ENCODE data around the gene ASCC3.

The ASCC3 gene

DNA sequence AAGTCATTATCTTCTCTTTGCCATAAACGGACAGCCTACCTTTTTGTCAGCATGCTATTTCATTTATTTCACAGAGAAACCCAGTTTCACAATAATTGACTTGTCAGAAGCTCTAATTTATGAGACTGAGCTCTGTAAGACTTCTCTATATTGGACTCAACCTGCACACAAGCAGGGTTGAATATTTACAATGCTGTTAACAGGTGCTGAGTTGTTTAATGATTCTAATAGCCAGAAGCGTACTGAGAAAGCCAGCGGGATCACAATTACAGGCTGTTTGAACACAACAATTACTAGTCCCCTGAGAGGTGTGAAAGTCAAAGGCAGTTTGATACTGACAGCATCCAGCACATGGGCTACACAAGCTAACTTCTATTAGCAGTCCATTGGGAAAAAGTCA, 288.2 kb downstream of the ASCC3 start:
- DNase-seq (ENCODE audit: low read depth) = no peak

DNA sequence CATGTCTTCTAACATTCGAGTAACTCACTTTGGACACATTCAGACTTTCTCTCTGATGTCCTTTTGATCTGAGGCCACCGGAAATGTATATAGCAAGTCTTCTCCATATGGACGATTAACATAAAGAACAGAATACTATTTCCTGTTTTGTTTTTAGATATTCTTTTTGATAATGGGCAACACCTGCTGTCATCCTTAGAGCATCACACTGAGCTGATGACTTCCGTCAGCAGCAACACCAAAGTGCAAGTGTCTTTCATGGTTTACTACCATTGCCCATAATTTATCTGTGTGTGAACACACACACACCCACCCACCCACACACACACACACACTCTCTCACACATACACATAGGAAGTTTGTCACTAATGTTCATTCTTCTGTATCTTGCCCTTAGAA, 303.7 kb downstream of the ASCC3 start:
- no peak for DNase-seq (ENCODE audit: low read depth)

DNA sequence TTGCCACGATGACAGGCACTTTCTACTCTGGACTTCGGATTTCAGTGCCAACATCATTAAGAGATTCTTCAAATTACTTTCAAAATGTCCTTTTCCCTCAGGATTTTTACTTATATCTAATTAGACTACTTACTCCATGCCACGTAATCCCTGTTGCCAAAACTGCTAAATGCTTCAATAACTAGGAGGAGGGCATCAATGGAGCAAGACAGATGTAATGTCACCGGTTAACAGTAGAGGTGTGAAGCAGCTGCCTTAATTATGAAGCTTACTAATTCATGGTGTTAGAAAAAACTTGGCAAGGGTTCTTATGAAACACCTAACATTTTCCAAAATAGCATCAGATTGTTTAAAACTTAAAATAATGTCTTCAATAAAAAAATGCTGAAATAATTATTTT, 305.2 kb downstream of the ASCC3 start:
- no peak for DNase-seq (ENCODE audit: low read depth)

DNA sequence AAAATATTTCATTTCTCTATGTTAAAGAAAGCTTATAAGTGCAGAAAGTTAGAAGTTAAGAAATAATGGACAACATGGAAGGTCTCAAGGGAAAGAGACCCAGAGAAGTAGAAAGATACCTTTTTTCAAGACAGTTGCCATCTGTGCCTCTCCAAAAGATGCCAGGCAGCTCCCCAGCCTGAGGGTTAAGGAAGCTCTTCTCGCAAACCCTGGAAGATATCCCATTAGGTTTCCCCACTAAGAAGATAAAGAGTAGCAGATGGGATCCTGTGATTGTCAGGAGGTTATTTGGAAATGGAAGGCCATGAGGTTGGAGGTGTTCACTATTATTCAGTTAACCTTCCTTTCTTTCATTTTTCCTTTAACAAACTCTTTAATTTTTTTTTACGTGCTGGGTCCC, 306.3 kb downstream of the ASCC3 start:
- no peak for DNase-seq (ENCODE audit: low read depth)

DNA sequence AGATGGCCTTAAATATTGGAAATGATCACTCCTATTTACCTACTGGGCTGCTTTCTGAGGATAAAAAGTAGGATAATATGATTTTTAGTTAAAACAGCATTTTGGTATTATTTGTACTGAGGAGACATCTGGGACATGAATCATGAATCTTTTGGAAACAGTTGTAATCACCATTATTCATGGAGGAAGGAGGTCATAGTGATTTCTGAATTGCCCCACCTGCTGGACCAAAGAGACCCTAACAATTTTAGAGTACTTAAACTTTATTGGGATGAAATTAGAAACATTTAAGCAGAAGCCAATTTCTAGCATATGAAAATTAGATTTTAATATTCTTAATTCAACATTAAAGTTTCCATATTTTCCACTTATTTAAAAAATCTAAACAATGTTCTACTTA, 308.0 kb downstream of the ASCC3 start:
- DNase-seq (ENCODE audit: low read depth) = no peak

DNA sequence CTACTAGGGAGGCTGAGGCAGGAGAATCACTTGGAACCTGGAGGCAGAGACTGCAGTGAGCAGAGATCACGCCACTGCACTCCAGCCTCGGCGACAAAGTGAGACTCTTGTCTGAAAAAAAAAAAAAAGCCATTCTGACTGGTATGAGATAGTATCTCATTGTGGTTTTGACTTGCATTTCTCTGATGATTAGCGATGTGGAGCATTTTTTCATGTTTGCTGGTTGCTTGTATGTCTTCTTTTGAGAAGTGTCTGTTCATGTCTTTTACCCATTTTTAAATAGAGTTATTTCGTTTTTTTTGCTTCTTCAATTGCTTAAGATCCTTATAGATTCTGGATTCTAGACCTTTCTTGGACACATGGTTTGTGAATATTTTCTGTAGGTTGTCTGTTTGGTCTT, 312.9 kb downstream of the ASCC3 start:
- no peak for DNase-seq (ENCODE audit: low read depth)

DNA sequence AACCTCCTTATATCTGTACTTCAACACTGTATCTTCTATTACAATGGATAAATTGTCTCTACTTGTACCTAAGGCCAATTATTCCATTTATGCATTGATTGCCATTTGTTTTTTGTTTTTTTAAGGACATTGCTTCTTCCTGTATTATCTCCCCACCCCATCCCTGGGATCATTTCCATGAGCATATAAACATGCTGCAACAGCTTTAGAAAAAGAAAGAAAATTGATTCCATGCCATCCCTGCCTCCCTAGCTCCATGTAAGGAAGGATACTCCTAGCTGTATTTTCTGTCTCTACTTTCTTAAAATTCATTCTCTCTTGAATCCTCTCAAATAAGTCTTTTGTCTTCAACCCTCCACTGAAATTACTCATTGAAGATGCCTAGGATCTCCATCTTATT, 314.6 kb downstream of the ASCC3 start:
- no peak for DNase-seq (ENCODE audit: low read depth)

DNA sequence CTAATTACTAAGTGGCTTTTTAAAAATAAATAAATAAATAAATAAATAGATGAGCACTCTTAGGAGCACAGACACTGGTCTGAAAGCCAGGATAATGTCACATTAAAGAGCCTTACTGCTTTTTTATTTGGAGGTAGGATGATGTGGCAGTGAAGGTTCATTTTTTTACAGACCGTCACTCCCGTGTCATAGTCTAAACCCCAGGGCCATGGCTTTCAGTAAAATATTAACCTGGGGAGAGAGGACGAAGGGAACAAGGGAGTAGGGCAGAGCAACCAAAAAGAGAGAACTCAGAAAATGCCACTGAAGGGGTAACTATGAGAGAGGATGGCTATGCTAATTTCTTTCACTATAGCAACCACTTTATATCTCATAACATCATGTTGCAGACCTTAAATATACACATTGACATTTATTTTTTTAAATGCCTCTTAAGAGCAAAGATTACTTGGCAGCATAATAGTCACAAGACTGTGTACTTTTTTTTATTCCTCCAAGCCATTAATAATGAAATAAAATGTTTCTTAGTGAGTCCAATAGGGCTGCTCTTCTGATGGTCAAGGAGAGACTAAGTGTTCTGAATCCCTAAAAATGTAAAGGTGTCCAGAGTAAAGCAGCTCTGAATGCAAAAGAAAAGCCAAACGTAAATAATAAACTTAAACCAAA, 315.6 kb downstream of the ASCC3 start:
- no peak for DNase-seq (ENCODE audit: low read depth)

DNA sequence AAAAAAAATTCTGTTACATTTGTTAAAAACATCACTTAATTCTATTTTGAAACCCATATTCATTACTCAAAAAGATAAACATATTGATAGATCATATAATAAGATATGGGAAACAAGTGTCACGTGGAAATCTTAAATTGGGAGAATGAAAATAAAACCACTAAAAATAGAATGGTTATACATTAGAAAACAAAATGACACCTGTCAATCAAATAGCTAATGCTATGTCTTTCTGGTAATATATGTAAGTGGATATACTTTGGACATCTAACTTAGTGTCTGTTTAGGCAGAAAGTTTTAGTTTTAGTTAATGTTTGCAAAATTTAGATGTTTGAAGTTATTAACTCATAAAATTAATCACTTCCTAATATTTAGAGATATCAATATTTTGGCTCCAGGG, 321.3 kb downstream of the ASCC3 start:
- DNase-seq (ENCODE audit: low read depth) = no peak

DNA sequence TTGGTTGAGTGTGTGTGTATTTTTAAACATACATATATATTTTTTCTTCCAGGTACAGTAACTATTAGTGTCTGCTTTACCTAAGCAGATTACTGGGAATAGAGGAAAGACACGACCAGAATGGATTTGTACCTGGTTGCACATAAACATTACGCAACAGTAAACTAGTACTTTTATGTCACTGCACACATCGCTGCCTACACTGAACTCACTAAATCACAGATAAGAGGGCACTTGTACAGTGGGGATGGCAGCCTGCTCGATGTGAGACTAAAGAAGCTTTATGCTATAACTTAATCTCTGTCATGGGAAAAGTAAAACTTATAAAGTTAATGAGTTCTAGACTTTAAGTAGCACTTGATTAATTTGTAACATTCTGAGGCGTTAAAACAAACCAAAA, 326.9 kb downstream of the ASCC3 start:
- DNase-seq (ENCODE audit: low read depth) = no peak

DNA sequence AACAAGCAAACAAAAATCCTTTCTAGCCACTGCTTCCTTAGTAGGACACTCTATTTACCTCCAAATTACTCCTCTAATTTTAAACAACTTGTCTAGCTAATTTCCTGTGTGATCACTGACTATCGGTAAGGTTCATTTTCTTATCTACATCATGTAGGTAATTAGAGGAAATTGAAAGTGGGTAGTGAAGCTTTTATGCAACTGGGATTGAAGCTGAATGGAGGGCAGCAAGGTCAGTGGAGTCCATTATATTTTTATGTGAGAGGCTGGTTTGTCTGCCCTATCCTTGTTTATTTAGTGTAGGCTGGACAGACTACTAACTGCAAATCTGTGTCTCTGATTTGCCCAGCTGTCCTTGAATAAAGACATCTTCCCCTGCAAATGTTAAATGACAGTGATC, 327.9 kb downstream of the ASCC3 start:
- DNase-seq (ENCODE audit: low read depth) = no peak

DNA sequence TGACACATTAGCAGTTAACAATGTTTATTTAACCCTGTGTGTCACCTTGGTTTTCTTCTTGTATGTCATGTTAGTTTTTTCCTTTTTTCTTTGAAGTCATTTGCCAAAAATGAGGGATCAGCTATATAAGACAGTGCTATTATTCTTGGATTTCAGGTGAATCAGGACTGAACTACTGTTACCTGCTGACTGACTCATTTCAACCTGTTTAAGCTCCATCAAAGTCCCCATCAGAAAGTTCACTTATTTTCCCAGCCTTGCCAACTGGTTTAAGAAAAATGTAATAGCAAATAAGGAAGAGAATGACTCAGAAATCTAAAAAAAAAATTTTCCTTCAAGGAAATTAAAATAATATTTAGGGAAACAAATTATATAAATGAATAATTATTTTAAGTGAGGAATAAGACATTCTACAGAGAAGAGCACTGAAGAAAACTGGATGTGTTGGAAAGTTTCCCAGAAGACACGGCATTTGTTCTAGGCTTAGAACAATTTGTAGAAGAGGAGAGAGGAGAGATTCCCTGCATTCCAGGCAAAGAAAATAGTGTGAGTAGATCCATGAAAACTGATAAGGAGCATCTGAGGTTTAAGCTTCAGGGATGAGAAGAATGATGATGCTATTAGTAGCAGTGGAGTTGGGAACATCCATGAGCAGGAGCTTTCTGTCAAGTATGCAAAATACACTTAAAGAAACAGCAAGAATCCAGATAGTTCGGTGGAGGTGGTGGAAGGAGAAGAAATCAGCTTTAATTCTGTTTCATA, 331.5 kb downstream of the ASCC3 start:
- peak; percentile 18 for DNase-seq (ENCODE audit: low read depth)

DNA sequence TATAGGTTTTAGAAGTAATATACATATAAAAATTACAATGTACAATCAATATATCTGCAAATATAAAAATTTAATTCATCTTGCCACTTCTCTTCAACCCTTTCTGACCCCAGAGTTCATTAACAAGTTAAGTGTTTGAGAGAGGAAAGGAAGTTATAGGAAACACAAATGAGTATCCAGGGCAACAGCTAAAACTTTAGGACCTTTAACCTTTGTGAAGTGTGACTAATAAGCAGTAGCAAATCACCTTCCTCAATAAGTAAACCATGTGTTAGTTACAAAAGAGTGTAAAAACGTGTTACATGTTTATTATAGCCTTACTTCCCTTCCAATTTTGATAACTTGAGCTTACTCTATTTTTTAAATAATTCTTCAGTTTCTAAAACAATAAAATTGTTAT, 343.0 kb downstream of the ASCC3 start:
- no peak for DNase-seq (ENCODE audit: low read depth)

DNA sequence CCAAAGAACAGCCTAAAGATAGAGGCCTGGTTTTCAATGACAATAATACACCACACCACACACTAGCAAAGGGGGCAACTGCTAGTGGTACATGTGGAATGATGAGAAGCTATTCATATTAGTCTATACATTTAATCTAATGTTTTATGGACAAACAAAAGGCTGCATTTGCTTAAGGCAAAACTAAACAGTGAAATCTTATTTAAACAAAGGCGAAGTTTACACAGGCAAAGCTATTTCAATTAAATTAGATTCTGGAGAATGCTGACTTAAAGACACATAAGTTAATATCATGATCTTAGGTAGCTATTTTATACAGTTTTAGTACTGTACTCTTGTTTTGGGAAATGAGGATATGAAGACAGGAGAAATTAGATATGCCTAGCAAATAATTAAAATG, 362.5 kb downstream of the ASCC3 start:
- no peak for DNase-seq (ENCODE audit: low read depth)

DNA sequence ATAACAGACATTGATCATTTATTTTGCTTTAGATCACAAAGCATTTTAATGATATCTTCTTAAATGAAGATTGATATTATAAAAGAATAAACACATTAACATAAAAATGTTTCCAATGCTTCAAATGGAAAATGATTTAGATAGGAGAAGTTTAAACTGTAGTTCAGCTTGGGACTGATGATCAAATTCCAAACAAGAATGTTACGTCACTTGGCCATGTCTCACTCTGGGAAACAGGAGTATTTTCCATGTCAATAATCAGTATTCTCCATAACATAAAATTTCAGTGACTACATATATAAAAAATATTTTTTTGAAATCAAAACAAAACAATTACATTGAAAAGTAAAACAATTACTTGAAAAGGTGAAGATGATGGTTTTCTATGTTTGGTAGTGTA, 363.5 kb downstream of the ASCC3 start:
- DNase-seq (ENCODE audit: low read depth) = no peak

DNA sequence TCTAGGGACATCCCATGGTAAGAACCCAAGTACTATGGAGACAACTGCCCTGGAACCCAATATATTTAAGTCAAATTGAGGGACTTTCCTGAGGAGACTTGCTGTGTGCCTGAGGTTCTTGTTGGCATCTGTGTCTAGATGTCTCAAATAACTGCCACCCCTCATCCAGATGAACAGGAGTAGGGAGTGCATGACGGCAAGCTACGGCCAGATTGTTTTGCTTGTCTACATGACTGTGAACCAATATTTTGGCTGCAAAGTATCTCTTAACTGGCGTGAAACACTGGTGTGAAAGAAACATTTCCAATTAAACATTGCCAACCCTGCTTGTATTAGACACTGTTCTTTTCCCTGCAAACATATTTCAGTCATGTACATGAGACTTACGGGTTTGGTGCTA, 364.0 kb downstream of the ASCC3 start:
- no peak for DNase-seq (ENCODE audit: low read depth)

DNA sequence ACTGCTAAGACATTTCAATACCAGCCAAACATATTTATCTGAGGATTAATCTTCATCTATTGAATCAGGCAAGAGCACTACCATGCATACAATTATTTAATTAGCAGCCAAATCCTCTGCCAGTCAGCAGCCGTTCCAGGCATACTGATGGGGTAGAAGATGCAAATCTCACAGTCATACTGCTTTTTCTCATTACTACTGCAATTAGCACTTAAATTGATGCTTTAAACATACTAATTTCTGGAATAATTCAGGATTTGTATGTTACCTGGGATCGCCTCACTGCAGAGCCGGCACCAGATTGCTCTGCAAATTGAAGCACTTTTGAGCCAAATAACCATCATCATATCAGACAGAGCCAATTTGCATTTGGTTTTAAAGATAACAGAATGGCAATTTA, 366.5 kb downstream of the ASCC3 start:
- no peak for DNase-seq (ENCODE audit: low read depth)

DNA sequence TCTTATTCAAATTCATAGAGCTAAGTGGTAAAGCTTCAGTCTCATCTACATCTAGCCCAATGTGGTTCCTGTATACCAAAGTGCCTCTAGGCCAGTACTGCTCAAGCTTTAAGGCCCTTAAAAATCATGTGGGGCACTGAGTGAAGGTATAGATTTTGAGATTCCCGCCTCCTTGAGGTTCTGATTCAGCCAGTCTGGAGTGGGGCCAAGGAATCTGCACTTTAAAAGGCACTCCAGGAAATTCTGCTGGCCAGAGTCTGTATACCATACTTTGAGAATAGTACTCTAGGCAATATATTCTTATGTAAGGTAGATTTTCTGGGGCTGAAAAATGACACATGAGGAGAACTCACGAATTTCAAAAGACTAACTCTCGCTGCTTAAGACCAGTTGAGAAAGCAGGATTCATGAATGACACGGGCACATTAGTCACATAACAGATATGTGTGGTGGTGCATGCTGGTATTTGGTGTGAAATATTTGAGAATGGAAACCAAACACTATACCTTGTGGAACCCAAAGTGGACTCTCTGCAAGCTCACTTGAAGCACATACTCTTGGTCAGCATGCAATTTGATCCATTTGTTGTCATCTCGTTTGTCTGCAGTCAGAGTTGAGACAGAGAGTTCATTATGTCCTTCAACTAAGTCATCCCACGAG, 368.8 kb downstream of the ASCC3 start:
- DNase-seq (ENCODE audit: low read depth) = no peak

DNA sequence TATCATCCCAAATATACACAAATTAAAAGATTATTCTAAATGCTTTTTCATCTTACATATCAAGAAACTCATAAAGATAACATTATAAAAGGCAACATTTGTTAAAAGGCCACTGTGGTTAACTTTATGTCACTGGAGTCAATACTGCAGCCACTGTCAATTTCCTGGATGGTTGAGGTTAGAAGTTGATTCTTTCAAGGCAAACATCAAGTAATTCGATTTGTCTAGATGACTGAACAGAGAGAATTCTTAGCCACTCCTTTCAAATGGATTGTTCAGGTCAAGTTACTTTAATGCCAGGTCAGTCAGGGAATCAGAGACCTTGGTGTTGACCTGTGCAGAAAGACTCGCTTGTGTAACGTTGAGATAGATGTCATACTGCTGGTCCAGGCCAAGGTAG, 372.0 kb downstream of the ASCC3 start:
- no peak for DNase-seq (ENCODE audit: low read depth)

DNA sequence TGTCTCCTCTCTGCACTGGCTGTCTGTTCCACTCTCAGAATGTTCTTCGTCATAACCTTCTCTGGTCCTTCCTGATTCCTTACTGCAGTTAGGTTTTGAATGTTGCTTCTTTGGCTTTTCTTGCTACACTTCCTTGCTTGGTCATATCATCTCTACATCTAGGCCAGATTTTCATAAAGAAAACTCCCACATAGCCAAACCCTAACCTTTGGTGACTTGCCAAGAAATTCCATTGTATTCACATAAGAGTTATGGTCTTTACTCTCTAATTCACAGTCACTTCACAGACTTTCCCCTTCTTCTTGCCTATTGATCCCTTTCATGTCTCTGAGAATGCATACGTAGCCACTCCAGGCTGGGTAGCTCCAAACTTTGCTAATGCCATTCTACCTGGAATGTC, 374.5 kb downstream of the ASCC3 start:
- no peak for DNase-seq (ENCODE audit: low read depth)

DNA sequence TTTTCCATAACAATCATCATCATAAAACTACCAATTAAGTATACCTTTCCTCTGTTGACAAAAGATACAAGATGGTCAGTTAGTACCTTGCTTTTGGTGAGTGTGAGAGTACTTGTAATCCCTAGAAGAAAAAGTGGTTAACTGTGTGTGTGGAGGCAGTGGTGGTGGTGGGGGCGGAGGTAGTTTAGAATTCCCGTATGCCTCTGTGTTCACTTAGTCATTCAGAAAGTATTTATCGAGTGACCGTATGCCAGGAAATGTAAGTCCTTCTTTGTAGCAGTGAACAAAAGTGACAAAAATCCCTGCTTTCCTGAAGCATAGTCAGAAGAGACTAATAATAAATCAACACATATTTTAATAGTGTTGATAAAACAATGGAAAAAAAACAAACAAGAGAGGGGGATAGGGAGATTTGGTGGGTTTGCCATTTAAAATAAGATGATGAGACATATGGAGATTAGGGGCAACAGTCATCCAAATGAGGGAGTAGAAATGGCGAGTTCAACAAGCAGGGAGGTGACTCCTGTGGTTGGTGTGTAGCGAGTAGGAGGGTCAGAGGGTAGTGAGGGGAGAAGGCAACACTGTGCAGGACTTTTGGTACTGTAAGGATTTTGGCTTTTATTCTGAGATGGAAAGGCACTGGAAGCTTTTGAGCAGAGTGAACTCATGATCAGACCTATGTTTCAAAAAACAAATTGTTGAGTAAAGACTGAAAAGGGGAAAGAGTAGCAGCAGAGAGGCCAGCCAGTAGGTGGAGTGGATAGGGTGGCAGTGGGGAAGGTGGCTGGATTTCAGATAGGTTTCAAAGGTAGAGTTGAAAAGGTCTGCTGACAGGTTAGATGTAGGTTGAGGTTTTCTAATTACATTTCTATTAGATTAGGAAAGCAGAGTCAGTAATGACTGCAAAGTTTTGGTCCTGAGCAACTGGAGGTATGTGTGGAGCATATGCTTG, 376.1 kb downstream of the ASCC3 start:
- DNase-seq (ENCODE audit: low read depth) = peak; percentile 47

DNA sequence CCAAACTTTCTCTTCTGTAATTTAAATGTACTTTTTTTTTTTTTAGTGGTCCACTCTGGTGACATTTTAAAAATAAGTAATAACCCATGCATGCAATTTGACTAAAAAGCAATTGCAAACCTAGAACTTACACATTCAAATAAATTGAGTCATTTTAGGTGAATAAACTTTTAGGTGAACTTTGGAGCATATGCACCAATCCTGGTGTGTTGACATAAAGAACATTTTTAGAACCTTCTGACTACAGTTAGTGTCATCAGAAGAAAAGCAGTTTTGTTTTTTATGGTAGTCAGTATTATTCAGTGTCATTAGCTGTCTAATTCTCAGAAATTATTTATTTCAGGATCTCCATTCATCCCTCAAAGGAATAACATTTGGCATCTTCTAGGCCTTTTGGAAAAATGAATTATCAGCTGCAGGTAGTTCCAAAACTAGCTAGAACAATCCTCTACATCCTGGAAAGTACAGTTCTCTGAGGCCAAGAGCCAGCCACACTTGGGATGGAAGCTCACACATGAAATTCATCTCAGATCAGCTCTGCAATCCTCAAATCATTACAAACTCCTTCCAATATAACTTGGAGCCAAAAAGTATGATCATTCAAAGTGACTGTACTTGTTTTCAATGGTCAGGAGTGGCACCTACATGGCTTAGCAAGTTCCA, 378.0 kb downstream of the ASCC3 start:
- DNase-seq (ENCODE audit: low read depth) = no peak
